SH-SY5Y (cell line): ENCODE measurements around the gene FAM184A.

Source experiments
- GATA2 ChIP-seq: IDR thresholded peaks from 2 replicates; pipeline ENCODE4 v1.6.1; 2011; ENCODE audit warnings: mild to moderate bottlenecking, low read depth, low read length
- GATA3 ChIP-seq: IDR thresholded peaks from 2 replicates; pipeline ENCODE4 v1.6.1; 2011; ENCODE audit warnings: low read depth, mild to moderate bottlenecking, low read length, moderate library complexity

The FAM184A gene

DNA sequence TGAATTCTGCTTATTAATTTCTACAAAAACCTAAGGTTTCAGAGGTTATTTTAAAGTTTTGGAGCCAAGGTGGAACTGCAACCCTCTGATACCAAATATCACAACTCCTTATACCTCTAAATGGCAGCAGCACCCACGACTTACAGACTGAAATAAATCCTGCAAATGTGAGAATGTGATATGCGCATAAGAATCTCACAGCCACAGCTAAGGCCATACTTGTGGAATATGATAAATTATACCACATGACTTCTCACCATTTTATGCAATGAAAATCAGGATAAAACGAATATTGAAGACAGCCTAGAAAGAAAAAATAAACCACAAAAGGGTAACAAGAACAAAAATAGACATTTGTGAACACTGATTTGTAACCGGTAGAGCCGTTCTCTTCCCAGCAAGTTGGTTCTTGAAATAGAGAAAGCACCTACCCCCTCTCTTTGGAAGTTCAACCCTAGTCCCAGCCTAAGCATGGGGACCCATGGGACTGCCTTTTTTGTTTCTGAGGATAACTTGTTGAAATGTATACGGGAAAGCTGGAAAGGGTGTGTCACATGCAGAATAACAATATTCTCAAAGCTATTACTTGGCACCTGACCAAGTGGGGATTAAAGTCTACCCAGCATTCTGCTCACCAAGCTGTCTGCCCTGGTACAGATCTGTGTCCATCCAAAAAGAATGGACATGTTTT is 96.4 kb downstream of the FAM184A start:
- TF ChIP-seq GATA3, result no peak
- no peak for TF ChIP-seq GATA2

DNA sequence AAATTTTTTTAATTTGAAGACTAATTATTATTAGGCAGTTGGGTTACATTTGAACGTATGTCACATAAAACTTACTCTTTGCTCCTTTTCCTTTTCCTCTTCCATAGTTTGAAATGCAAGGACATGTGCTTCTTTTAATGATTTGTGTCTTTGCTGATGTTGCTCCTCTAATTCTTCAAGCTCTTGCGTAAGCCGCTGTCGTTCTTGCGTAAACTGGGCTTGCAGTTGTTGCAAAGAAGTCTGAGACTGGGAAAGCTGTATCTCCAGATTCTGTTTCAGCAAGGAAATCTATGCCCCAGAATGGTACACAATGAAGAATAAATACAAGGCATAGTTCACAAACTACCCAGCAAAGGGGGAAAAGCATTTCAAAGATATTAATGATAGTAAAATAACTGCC is 98.4 kb downstream of the FAM184A start:
- TF ChIP-seq GATA3 (no peak), GATA2 (no peak)

DNA sequence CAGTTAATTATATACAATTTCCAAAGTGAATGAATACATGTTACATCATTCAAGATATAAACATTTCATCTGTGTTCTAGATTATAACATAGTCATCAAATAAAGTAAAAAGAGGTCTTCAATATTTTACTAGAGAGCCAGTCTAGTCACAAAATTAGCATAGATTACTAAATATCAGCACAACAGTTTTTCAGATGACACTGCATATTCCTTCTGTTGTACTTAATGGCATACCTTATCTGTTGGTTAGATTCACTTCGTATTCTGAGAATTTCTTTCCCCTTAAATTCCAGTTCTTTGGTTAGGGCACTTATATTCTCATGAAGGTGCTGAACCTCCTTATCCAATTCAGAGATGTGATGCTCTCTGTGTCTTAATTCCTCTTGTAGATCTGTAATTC is 103.7 kb downstream of the FAM184A start:
- TF ChIP-seq GATA3 (no peak), GATA2 (no peak)

DNA sequence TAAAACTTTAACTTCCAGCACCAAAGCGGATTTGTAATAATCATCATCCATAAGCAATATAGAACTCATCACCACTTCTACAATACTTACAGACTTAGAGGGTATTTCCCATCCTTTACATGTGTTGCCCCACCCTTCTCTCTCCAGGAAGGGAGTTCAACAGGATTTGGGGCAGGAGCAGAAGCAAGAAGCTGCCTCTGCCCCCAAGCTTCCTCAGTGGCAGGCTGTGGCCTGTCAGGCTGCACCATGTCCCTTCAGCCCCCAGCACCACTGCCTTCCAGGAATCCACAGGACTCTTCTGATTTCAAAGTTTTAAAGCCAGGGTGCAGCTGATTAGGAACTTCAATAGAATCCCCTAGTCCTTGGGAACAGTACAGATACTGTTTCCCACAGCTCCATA is 106.8 kb downstream of the FAM184A start:
- no peak for TF ChIP-seq GATA2
- no peak for TF ChIP-seq GATA3

DNA sequence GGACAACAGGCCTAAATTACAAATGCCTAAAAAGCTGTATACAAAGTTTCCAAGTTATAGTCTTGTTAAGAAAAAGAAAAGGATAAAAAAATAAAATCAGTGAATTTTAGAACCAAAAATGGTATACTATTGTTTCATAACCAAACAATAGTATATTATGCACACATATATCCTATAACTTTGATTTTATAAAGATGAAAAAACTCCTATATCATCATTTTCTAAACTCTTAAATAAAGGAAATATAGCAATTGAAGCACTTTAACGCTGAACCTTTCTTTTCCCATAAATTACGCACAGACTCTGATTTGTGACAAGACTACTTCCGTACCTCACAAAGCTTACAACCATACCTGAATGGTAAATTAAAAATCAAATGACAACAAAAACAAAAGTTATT is 107.6 kb downstream of the FAM184A start:
- TF ChIP-seq GATA2, result no peak

DNA sequence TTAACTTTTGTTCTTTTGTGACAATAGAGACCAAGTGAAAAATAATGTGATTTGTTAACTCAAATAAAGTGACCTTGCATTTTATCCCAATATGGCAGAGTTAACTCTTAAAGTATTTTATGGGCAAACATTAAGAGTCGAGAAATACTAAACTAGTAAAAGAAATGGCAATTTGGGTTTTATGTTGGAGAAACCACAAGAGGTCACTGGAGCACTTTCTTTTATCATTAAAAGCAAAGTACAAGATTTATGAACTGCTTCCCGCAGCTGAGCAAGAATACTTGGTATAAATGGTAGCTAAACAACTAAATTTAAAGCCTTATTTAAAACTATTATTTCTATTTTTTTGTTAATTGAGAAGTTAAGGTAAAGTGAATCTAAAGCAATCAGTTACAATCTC is 110.0 kb downstream of the FAM184A start:
- TF ChIP-seq GATA3 (no peak), GATA2 (no peak)

DNA sequence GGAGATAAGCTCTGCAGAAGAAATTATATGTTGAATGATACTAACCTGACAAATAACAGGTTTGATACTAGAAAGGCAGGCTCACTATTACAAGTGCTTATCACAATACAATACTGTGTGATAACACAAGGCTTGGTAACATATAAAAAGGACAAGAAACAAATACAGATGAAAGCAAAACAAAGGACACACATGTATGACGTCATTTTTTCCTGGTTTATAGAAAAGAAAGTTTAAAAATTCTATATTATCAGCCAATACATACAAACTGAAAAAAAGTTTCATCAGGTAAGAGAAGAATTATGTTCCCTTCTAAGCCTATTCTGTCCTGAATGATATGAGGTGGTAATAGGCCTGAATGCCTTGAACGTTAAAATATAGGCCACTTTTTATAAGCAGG is 111.2 kb downstream of the FAM184A start:
- no peak for TF ChIP-seq GATA2
- TF ChIP-seq GATA3, result no peak

DNA sequence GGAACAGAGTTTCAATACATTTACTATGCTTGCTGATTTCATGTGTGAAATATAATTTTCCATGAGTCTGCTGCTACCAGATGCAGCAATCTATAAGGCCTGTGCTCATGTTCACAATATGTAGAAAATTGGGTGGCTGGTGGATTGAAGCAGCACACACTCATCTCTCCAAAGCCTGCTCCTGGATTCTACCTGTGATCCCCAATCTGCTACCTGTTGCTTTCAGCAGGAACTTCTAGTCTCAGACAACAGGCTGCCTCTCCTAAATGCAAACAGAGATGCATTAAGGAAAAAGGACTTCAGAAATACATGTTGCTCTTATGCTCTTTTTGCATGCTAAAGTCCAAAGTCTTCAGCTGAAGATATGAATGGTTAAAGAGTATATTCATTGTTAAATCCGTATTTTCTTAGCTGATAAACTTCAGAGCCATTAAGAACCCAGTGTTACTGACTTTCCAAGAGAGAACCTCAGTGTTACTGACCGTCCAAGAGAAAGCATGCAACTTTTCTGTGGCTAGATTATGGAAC is 112.6 kb downstream of the FAM184A start:
- TF ChIP-seq GATA3 (no peak), GATA2 (no peak)

DNA sequence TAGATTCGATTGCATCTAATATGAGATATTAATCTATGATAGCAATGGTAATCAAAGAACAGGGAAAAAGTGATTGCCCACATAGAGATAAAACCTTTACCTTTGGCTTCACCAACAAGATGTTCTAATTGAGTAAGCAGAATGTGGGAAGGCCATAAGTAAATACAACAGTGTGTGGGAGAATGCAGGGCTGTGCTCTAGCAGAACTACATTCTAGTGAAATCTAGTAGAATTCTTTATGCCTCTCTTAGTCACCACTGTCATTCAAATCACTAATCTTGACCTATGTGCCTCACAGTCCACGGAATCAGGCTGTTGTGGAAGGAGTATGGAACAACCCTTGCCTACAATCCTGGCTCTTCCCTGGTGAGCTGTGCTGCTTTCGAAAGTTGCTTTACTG is 113.1 kb downstream of the FAM184A start:
- no peak for TF ChIP-seq GATA2
- no peak for TF ChIP-seq GATA3

DNA sequence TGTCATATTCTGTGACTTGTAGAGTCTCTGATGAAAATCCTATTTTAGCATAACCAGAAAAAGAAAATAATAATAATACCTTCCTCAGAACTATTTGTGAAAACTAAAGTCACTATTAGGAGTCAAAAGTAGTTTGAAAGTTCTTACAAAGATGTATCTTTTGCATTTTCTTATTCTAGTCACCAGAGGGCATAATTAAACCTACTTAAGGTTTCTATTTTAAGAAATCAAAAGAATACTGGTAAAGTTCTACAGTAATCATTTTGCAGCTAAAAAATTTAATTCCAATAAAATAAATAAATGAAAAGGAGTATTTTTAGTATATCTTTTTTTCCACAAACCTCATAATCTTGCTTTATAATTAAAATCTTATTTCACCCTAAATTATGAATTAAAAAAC is 115.5 kb downstream of the FAM184A start:
- no peak for TF ChIP-seq GATA2
- TF ChIP-seq GATA3, result no peak

DNA sequence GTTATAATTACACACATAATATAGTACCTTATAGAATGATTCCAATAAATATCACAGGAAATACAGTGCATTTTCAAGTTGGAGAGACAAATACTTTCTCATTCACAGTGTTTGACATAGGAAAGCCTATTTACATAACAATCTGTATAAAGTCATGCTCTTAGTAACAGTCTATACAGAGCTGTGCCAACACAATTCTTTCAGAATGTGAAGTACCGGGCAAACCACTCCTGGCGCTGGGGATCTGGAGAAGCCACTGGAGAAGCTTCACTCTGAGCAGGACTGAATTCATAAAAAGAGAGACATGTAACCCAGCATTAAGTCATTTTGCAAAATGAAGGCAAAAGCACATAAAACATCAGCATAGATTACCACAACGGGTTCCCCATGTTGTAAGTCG is 118.6 kb downstream of the FAM184A start:
- TF ChIP-seq GATA2 (no peak), GATA3 (no peak)

DNA sequence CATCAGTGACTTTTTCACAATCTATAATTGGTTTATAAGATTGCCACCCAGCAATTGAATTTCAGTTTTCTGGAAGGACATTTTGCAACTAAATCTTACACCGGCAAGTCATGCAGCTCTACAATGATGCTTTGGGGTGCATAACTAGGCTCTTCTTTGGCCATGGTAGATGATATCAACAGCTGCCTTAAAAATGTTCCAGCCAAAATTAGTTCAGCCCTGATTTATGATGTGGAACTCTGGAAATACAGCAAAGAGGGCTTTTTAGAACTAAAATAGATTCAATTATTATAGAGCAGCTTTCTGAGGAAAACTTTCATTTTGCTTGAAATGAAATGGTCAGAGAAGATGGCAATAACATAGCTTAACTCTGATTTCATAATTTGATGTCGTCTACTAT is 125.1 kb downstream of the FAM184A start:
- TF ChIP-seq GATA2, result no peak
- no peak for TF ChIP-seq GATA3

DNA sequence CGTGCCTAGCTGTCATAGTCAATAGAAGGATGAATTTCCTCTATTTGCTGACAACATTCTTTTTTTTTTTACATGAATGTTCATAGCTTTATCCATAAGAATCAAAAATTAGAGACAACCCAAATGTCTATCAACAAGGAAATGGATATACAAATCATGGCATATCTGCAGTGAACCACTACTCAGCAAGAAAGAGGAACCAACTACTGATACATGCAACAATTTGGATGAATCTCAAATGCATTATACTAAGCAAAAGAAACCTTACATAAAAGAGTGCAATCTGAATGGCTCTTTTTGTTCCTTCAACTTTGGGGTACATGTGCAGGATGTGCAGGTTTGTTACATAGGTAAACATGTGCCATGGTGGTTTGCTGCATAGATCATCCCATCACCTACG is 125.8 kb downstream of the FAM184A start:
- TF ChIP-seq GATA2, result no peak
- no peak for TF ChIP-seq GATA3

DNA sequence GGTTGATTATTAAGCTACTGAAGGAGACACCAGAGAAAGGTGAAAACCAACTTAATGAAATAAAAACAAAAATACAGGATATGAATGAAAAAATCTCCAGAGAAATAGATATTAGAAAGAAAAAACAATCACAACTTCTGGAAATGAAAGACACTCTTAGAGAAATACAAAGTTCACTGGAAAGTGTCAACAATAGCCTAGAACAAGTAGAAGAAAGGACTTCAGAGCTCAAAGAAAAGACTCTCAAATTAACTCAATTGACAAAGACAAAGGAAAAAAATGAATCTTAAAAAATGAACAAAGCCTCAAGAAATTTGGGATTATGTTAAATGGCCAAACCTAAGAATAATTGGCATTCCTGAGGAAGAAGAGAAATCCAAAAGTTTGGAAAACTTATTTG is 133.2 kb downstream of the FAM184A start:
- TF ChIP-seq GATA3 (no peak), GATA2 (no peak)

DNA sequence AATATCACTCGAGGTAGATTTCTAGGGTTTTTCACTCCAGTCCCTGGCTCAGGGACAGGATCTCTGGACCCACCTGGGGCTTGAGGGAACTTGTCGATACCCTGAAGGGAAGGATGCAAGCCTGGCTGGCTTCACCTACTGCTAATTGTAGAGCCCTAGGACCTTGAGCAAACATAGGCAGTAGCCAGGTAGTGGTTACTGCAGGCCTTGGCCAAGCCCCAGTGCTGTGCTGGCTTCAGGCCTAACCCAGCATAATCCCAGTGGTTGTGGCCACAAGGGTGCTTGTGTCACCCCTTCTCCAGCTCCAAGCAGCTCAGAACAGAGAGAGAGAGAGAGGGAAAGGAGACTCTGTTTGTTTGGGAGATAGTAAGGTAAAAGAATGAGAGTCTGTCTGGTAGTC is 137.7 kb downstream of the FAM184A start:
- TF ChIP-seq GATA3, result no peak
- no peak for TF ChIP-seq GATA2

DNA sequence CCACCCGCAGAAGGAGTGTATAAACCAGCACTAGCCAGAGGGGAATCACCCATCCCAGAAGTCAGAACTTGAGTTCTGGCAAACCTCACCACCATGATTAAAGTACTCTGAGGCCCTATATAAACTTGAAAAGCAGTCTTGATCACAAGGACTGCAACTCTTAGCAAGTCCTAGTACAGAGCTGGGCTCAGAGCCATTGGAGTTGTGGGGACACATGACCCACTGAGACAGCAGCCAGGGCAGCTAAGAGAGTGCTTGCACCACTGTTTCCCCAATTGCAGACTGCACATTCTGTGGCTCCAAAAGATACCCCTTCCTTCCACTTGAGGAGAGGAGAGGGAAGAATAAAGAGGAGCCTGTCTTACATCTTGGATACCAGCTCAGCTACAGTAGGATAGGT is 138.8 kb downstream of the FAM184A start:
- TF ChIP-seq GATA3, result no peak
- no peak for TF ChIP-seq GATA2
